ENCODE results near the gene INSR.

INSR gene

DNA sequence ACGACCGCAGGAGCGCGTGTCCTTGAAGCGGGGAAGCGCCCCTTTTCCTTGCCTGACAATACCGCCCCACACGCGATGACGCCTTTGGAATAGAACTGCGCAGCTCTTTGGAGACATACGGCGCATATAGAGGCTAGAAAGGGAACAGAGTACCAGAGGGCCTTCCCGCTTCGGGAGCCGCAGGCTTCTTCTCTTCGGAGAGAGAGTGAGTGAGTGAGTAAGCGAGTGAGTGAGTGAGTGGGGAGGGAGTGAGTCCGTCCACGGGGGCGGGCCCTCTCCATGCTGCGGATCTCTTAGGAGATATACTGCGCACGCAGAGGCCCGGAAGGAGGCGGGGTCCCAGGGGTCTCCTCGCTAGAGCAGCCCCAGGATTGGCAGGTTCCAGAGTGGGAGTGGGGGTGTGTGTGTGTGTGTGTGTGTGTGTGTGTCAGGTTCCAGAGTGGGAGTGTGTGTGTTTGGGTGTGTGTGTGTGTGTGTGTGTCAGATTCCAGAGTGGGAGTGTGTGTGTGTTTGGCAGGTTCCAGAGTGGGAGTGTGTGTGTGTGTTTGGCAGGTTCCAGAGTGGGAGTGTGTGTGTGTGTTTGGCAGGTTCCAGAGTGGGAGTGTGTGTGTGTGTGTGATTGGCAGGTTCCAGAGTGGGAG, 97.0 kb downstream of the INSR start (continued):
- TF ChIP-seq, protein P1, sequence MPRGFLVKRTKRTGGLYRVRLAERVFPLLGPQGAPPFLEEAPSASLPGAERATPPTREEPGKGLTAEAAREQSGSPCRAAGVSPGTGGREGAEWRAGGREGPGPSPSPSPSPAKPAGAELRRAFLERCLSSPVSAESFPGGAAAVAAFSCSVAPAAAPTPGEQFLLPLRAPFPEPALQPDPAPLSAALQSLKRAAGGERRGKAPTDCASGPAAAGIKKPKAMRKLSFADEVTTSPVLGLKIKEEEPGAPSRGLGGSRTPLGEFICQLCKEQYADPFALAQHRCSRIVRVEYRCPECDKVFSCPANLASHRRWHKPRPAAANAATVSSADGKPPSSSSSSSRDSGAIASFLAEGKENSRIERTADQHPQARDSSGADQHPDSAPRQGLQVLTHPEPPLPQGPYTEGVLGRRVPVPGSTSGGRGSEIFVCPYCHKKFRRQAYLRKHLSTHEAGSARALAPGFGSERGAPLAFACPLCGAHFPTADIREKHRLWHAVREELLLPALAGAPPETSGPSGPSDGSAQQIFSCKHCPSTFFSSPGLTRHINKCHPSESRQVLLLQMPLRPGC (tag by site-specific recombination; IDR thresholded peaks at IDR 0.05) = peak; percentile 60

DNA sequence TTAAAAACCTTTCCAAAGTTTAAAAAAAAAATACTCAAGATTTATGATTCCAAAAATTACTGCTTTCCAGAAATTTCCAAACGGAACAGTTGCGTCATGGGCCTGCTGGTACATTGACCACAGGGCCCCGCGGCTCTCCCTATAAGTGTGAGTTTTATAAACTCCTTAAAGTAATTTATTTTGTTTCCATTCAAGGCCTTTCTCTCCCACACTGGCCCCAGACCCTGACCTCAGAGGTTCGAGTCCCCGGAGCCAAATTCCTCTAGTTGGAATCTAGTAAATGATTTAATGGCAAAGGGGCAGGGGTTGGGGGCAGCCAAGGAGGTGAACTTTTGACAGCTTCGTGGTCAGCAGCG, 97.5 kb downstream of the INSR start:
- POLR2A ChIA-PET = interaction anchor here (0.6 to 1.7 kb wide), 3 partner anchors 37 to 97 kb away, joined by 4 to 7 read pairs (median 4); partner anchors contain the start of gene INSR
- H3K27ac ChIP-seq (ENCODE audit: extremely low read depth, low read depth, low read length) = no peak overlapping the region
- H3K9me3 ChIP-seq (ENCODE audit: control insufficient read depth, insufficient read depth, low read depth, low read length) = no peaks in the 10 kb centered on the region
- H3K4me1 ChIP-seq (ENCODE audit: control insufficient read depth, insufficient read depth, low read length) = no peaks in the 10 kb centered on the region
- CTCF ChIA-PET = interaction anchor here (0.7 kb wide), 1 partner anchor 118 kb away, joined by 3 read pairs; no protein-coding TSS in a partner anchor
- no peaks in the 10 kb centered on the region for H3K36me3 ChIP-seq (ENCODE audit: control insufficient read depth in 2 of 2, insufficient read depth in 1 of 2, low read length in 2 of 2)
- peak overlapping the region; percentile 55 for H3K4me3 ChIP-seq (ENCODE audit: low read depth, low read length)
- TF ChIP-seq KLF16 (tag by site-specific recombination; IDR thresholded peaks at IDR 0.05) (no peak), KLF8 (tag by site-specific recombination; IDR thresholded peaks at IDR 0.05) (no peak), ZSCAN5A (tag by site-specific recombination; IDR thresholded peaks at IDR 0.05) (no peak), ZNF140 (tag by site-specific recombination; IDR thresholded peaks at IDR 0.05) (no peak), ZFP69B (tag by site-specific recombination; IDR thresholded peaks at IDR 0.05) (no peak), ZNF521 (tag by site-specific recombination; IDR thresholded peaks at IDR 0.05) (no peak), SETDB1 (IDR thresholded peaks at IDR 0.05; ENCODE audit: insufficient read length, low read length) (no peak), ZNF157 (tag by site-specific recombination; IDR thresholded peaks at IDR 0.05) (no peak), GLI4 (tag by site-specific recombination; IDR thresholded peaks at IDR 0.05) (no peak), IKZF3 (tag by site-specific recombination; IDR thresholded peaks at IDR 0.05) (no peak), ZNF513 (tag by site-specific recombination; IDR thresholded peaks at IDR 0.05) (no peak), ZNF426 (tag by site-specific recombination; IDR thresholded peaks at IDR 0.05) (no peak), ZNF341 (tag by site-specific recombination; IDR thresholded peaks at IDR 0.05; ENCODE audit: low read depth) (no peak), ZNF768 (tag by site-specific recombination; IDR thresholded peaks at IDR 0.05) (no peak), HOXA7 (CRISPR knock-in tag; IDR thresholded peaks at IDR 0.05; ENCODE audit: borderline replicate concordance) (no peak), RBAK (tag by site-specific recombination; IDR thresholded peaks at IDR 0.05) (no peak), ZNF600 (tag by site-specific recombination; IDR thresholded peaks at IDR 0.05) (no peak)
- TF ChIP-seq, protein P2, sequence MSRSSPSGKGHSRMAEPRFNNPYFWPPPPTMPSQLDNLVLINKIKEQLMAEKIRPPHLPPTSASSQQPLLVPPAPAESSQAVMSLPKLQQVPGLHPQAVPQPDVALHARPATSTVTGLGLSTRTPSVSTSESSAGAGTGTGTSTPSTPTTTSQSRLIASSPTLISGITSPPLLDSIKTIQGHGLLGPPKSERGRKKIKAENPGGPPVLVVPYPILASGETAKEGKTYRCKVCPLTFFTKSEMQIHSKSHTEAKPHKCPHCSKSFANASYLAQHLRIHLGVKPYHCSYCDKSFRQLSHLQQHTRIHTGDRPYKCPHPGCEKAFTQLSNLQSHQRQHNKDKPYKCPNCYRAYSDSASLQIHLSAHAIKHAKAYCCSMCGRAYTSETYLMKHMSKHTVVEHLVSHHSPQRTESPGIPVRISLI (tag by site-specific recombination; IDR thresholded peaks at IDR 0.05) = no peak
- TF ChIP-seq, protein P3, sequence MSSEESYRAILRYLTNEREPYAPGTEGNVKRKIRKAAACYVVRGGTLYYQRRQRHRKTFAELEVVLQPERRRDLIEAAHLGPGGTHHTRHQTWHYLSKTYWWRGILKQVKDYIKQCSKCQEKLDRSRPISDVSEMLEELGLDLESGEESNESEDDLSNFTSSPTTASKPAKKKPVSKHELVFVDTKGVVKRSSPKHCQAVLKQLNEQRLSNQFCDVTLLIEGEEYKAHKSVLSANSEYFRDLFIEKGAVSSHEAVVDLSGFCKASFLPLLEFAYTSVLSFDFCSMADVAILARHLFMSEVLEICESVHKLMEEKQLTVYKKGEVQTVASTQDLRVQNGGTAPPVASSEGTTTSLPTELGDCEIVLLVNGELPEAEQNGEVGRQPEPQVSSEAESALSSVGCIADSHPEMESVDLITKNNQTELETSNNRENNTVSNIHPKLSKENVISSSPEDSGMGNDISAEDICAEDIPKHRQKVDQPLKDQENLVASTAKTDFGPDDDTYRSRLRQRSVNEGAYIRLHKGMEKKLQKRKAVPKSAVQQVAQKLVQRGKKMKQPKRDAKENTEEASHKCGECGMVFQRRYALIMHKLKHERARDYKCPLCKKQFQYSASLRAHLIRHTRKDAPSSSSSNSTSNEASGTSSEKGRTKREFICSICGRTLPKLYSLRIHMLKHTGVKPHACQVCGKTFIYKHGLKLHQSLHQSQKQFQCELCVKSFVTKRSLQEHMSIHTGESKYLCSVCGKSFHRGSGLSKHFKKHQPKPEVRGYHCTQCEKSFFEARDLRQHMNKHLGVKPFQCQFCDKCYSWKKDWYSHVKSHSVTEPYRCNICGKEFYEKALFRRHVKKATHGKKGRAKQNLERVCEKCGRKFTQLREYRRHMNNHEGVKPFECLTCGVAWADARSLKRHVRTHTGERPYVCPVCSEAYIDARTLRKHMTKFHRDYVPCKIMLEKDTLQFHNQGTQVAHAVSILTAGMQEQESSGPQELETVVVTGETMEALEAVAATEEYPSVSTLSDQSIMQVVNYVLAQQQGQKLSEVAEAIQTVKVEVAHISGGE (tag by site-specific recombination; conservative IDR thresholded peaks at IDR 0.05; ENCODE audit: low read depth) = no peak
- TF ChIP-seq, protein P4, sequence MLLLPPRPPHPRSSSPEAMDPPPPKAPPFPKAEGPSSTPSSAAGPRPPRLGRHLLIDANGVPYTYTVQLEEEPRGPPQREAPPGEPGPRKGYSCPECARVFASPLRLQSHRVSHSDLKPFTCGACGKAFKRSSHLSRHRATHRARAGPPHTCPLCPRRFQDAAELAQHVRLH (tag by site-specific recombination; IDR thresholded peaks at IDR 0.05) = no peak
